ENCODE measurements around the gene SLC34A1. TPM values are rescaled to one million over a fixed set of nuclear protein-coding genes. Genes with fewer than 3 reads are reported as not detected.
"Not testable (repeated sequence)": the region's sequence is repeated elsewhere in the genome, so short reads cannot be mapped to it uniquely, and the experiment has no call there.

The SLC34A1 gene, protein sequence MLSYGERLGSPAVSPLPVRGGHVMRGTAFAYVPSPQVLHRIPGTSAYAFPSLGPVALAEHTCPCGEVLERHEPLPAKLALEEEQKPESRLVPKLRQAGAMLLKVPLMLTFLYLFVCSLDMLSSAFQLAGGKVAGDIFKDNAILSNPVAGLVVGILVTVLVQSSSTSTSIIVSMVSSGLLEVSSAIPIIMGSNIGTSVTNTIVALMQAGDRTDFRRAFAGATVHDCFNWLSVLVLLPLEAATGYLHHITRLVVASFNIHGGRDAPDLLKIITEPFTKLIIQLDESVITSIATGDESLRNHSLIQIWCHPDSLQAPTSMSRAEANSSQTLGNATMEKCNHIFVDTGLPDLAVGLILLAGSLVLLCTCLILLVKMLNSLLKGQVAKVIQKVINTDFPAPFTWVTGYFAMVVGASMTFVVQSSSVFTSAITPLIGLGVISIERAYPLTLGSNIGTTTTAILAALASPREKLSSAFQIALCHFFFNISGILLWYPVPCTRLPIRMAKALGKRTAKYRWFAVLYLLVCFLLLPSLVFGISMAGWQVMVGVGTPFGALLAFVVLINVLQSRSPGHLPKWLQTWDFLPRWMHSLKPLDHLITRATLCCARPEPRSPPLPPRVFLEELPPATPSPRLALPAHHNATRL
- total RNA-seq (2014; rRNA removed; shearing (Covaris generic)), result not detected in 2 replicates

DNA sequence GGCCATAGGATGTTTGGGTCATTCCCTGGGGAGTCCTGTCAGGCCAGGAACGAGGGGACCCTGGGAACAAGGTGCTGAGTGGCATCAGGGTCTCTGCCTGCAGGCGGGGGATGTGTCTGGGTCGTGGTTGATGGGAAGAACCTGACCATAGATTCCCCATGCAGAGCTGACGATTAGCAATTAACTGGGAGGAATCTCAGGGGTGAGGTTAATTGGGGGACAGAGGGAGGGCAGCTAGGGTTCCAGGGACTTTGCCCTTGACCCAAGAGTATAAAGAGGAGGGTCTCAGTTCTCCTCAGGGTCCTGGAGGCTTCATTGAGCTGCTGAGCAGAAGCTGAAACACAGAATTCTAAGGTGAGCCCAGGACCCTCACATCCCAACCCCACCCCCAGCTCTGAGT lies at the start of gene SLC34A1:
Gene SLC34A1 (plus strand): TSS at position 301 of the 400 bp plus-strand sequence. CDS start 1,308 bp downstream, outside the sequence.
- no peak for DNase-seq (ENCODE audit: low read depth)

DNA sequence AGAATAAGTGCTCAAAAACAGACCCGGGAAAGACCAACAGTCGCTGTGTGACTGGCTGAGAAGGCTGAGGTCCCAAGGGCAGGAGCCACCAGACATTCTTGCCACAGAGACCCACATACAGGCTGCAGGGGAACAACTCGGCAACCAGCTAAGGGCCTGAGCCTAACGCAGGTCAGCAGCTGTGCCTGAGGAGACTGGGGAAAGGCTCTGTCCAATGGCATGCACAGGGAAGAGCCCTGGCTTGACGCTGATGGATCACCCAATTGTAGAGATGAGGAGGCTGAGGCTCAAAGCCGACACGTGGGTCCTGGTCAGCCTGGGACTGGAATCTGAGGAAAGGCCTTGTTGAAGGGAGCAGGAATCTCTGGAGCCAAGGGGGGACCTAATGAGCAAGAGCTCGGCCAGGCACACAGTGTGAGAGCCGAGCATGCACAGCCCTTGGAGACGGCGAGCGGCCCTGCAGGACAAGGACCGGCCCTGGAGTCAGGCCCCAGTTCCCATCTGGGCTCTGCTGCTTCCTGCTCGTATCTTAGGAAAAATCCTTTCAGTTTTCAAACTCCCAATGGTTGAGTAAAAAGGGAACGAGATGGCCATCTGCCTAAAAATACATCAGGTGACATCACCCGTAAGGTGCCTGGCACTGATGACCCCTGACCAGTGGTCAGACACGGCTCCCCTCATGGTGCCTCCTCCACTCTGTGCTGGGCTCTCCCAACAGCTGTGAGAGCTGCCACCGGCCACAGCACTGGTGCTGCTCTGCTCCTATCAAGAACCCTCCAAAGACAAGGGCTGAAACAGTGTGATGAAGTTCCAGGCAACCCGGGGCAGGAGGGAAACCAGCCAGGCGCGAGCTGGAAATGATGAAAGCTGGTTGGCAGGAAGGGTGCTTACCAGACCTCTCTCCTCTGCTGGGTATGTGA lies 49.2 kb upstream of the SLC34A1 start:
- DNase-seq (ENCODE audit: low read depth), result no peak

DNA sequence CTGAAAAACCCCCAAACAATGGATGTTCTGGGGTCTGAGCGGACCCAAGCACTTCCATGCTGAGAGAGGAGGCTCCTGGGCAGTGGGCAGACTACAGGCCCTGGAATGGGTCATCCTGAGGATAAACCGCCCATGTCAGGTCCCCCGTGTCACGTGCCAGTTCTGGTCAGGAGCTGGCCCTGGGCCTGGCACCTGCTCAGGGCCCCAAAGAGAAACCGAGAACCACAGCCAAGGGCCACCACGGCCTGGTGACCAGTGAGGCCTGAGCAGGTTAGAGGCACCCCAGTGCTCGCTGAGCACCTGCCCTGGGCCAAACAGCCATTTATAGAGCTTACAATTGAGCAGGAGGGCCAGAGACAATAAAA lies 48.6 kb upstream of the SLC34A1 start:
- DNase-seq (ENCODE audit: low read depth), result no peak

DNA sequence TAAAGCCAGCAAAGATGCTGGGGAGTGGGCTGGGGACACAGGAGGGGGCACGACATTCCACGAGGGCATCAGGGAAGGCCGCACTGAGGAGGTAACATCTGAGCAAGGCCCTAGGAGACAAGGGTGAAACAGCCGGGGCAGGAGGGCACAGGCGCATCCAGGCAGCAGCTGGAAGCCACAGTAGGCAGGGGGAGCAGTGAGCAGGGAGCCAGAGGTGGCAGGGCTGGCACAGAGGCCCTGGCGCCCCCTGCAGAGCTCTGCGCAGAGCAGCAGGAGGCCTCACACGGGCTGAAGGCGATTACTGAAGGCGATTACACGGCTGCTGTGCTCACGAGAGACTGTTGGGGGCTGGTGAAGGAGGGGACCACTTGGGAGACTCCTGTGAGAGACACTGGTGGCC lies 48.1 kb upstream of the SLC34A1 start:
- DNase-seq (ENCODE audit: low read depth), result peak; percentile 7

DNA sequence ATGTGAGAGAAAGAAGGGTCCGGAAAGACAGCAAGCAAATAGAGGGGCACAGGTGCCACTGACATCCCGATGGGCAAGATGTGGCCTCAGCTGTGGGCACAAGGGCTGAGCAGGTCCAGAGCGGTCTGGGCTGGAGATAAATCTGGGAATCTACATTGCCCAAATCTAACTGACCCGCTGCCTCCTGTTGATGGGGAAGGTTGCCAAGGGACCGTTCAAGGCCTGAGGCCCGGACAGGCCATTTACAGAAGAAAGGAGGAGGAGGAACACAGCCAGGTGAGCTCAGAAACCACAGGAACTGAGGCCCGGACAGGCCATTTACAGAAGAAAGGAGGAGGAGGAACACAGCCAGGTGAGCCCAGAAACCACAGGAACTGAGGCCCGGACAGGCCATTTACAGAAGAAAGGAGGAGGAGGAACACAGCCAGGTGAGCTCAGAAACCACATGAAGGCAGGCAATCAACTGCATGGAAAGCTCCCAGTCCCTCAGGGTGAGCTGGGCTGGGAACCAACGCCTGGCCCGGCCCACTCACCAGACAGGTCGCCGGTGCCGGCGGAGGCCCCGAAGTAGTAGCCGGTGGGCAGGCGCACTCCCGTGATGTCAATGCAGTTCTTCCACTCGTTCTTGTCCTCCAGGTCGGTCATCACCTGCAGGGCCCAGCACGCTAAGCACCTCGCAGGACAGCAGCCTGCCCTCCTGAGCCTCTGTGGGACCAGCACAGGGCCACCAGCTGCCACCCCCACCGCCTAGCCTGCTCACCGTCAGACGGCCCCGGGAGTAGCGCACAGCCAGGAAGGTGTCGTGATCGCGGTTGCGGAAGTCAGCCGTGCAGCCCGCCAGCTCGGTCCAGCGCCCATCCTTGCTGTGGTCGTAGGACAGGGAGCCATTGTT lies 47.4 kb upstream of the SLC34A1 start:
- DNase-seq (ENCODE audit: low read depth), result no peak

DNA sequence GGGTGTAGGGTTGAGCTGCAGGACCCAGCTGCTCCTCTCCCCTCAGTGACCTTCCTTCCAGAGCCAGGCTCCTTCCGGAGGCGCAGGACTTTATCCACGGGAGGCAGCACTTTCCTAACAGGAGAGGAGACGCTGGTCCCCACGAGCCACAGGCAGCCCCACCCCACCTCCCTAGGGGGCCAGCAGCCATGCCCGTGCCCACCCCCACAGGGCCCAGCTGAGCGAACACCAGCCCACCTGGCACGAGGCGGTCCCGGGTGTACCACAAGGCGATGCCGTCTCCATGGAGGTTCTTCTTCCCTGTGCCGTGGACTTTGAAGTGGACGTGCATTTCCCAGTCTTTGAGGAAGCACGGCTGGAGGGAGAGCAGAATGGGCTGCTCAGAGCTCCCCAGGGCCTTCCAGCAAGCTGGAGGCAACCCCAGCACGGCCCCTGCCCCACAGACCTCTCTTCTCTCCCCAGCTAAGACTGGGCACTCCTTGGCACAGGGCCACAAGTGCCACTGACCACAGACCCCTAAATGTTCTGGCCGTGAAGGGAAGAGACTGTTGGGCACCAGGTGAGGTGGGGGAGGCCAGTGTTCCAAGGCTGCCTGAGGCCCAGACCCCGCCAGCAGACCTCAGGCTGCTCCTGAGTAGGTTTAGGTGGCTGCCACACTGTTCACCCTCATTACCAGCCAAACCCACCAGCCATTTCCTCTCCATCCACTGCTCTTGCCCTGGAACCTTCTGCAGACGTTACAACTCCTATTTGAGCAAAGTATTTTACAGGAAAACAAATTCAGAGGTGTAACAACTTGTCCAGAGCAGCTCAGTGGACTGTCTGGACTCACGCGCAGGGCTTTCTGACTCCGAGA lies 45.8 kb upstream of the SLC34A1 start:
- no peak for DNase-seq (ENCODE audit: low read depth)

DNA sequence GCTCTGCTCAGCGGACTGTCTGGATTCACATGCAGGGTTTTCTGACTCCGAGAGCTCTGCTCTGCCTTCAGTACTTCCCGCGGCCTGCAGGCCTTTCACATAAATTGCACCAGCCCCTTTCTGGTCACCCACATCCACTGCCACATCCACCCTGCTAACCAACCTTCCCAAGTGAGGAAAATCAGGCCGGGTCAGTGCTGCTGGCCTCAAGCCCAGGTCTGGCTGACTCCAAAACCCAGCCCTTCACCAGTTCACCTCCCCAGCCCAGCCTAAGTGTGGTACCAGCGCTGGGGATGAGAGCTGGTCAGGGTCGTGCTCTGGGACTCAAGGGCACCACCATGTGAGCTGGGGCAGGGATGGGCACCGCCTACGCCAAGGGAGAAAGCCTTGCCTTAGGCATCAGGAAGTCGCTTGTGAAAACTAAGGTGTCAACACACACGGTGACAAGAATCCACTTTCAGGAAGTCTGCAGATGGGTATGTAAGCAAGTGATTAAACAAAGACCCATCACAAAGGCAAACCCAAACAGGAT lies 45.1 kb upstream of the SLC34A1 start:
- no peak for DNase-seq (ENCODE audit: low read depth)

DNA sequence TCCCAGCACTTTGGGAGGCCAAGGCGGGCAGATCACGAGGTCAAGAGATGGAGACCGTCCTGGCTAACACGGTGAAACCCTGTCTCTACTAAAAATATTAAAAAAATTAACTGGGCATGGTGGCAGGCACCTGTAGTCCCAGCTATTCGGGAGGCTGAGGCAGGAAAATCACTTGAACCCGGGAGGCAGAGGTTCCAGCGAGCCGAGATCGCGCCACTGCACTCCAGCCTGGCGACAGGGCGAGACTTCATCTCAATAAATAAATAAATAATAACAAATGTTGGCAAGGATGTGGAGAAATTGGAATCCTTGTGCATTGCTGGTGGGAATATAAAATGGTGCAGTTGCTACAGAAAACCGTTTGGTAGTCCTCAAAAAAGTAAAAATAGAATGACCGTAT lies 41.2 kb upstream of the SLC34A1 start:
- not testable (repeated sequence) for DNase-seq (ENCODE audit: low read depth)

DNA sequence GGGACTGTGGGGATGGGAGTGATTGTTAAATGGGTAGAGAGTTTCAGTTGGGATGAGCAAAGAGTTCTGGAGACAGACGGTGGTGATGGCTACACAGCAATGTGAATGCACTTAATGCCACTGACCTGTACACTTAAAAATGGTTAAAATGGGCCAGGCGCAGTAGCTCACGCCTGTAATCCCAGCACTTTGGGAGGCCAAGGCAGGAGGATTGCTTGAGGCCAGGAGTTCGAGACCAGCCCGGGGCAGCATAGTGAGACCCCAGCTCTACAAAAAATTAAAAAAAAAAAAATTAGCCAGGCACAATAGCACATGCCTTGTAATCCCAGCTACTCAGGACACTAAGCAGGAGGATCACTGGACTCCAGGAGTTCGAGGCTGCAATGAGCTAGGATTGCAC lies 40.5 kb upstream of the SLC34A1 start:
- DNase-seq (ENCODE audit: low read depth), result no peak

DNA sequence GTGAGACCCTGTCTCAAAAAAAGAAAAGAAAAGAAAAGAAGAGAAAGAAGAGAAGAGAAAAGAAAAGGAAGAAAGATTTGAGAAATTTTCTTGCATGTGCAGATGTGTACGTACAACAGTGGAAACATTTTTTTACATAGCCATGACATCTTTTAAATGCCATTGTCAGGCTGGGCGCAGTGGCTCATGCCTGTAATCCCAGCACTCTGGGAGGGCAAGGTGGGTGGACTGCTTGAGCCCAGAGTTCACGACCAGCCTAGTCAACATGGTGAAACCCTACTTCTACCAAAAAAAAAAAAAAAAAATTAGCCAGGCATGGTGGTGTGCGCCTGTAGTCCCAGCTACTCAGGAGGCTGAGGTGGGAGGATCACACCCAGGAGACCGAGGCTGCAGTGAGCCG lies 39.3 kb upstream of the SLC34A1 start:
- no peak for DNase-seq (ENCODE audit: low read depth)

DNA sequence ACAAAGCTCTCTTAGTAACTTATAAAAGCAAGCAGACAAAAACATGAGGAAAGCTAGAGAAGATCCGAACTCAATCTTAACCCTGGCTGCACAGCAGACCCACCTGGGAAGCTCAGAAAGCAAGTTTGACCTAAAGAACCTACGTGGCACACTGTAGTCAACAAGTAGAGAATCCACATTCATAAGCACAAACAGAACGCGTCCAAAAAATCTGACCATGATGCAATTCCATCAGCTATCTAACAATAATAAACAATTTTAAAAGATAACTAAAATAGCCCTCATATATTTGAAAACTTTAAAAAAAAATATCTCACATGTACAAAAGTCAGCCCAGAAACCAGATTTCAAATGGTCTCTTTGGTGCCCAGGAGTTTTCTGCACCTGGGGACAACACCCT lies 37.4 kb upstream of the SLC34A1 start:
- DNase-seq (ENCODE audit: low read depth), result no peak

DNA sequence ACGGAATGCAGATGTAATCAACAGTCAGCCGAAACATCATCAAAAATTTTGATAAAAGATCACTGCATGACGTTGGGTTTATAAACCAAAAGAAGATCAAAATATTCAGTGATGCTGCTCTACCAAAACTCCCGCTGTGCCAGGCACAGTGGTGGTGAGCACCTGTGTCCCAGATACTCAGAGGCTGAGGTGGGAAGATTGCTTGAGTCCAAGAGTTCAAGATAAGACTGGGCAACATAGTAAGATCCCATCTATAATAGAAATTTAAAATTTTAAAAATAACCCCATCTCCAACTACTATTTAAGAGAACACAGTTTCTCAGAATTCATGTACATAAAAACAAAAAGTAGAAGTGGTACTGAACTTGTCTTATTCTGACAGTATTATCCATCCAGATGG lies 36.5 kb upstream of the SLC34A1 start:
- DNase-seq (ENCODE audit: low read depth), result no peak

DNA sequence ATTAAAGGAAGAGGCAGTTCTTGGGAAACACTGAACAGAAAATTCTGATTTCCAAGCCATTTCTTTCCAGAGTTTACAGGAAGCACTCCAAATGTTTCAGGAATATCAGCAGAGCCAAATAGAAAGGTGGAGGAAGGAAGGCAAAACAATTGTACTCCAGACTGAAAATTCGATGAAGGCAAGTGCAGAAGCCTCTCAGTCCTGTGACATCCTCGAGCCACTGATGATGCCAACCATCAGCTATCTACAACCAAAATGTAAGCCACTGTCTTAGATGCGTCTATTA lies 34.9 kb upstream of the SLC34A1 start:
- no peak for DNase-seq (ENCODE audit: low read depth)

DNA sequence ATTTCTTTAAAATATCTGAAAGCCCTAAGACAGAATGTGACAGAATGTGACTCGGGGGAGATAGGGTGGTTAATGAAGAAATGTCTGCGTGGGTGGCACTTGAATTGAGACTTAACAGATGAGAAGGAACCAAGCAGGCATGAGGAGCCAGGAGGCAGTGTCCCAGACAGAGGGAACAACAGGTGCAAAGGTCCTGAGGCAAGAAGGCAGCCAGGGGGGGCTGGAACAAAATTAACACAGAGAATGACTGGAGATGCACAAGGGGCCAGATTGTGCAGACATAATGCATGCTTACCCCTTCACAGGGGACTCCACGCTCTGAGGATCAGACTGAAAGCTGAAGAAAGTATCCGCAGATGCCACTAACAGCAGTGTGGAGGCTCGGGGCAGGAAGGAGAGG lies 34.5 kb upstream of the SLC34A1 start:
- no peak for DNase-seq (ENCODE audit: low read depth)

DNA sequence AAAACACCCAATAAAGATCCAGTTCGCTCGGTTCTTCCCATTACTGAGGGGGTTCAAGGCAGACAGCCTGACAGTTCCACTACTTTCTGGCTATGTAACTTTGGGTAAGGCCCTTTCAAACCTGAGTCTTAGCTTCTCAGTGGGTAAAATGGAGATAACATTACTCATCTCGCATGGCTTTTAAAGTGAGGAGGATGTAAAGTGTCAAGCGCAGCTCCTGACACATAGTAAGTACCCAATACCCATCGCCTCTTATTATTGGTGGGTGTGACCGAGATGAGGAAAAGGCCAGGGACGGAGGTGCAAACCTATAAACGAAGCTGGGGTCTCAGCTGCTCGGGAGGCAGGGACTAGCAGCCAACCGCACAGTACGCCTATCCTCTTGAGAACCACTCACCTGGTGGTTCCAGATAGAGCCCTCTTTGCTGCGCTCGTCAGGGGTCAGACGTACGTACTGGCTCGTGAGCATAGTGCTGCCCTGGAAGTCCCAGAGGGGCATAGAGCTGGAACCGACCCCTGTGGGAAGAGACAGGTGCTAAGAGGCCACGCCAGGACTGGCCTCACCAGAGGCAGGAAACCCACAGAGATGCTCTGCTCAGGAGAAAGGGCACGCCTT lies 33.4 kb upstream of the SLC34A1 start:
- no peak for DNase-seq (ENCODE audit: low read depth)

DNA sequence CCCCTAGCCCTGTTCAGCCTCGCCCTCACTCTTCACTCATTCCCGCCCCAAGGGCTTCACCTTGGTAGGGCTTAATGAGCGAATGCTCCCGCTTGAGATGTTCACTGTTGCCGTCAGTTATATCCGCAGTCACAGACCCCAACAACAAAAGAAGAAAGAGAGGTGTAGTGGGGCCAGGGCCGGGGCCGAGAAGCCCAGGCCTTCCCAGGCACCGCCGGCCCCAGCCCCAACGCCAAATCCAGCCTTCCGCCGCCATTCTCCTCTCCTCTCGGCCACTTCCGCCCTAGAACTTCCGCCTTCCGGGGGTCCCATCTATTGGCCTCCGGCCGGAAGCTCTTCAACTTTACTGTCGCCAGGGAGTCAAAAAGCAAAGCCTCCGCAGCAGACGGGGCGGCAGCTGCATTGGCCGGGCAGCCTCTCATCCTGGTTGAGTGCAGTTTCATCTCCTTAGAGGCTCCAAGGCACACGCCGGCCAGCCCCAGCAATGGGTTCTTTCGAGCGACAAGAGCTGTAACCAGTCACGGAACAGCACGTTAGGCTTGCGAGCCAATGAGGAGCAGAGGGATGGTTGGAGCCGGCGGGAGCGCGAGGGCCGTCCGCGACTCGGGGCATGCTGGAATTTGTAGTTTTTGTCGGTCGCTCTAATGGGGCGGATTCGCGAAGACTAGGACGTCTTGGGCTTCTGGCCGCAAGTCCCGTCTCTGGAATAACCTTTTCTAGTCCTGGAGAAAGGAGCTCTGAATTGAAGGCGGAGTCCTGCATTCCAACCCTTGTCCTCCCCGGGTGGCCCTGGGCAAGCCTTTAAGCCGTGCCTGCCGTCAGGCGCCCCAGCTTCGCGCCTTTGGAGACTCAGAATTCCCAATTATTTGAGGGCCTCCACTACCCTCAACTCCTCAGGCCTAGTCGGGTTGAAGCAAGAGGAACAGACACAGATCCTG lies 32.6 kb upstream of the SLC34A1 start, which contains the start of gene LMAN2:
Gene LMAN2 (minus strand): TSS at position 277 of the 938 bp plus-strand sequence. CDS start 21 bp downstream, at position 256.
- peak; percentile 94 for DNase-seq (ENCODE audit: low read depth)

DNA sequence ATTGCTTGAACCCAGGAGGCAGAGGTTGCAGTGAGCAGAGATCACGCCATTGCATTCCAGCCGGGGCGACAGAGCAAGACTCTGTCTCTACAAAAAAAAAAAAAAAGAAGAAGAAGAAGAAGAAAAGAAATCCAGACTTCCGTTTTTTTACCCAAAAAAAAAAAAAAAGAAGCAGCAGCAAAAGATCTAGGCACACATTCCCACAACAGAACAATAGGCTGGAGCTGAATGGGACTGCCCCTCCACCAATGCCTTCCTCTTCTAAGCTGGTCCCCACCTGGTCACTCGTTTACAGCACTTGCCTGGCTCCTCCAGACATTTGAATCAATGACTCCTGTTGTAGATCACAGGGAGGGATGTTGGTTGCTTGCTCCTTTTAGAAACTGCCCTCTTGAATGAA lies 31.1 kb upstream of the SLC34A1 start:
- DNase-seq (ENCODE audit: low read depth), result no peak

DNA sequence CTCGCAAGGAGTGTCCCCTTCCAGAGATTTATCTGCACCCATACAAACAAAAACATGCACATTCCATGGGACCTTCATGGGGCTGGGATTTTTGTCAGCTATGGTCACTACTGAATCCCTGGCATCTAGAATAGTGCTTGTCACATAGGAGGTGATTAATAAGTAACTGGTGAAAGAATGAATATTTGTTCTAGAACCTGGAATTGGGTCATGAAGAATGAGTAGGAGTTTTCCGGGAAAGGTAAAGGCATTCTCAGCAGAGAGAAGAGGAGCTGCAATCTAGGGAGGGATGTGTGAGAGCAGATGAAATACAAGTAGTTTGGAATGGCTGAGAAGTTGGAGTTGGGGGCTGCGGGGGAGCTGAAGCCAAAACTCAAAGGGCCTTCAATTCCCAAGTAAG lies 30.0 kb upstream of the SLC34A1 start:
- DNase-seq (ENCODE audit: low read depth), result no peak

DNA sequence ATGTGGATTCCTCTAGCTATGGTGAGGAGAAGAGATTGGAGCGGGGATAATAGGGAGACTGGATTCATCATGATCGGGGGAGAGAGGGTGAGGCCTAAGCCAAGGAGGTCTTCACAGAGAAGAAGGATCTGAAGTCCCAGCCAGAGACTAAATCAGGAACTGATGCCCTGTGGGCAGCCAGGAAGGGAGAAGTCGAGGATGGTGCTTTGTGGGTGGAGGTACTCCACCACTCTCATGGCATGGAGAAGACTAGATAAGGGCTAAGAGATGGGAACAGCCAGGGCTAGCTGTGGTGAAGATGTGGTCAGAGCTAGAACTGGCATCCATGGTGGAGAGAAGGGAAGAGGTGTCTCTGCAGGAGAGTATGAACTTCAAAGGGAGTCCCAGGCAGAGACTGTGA lies 29.5 kb upstream of the SLC34A1 start:
- DNase-seq (ENCODE audit: low read depth), result no peak
